ENCODE measurements around the gene EPB41.

DNA sequence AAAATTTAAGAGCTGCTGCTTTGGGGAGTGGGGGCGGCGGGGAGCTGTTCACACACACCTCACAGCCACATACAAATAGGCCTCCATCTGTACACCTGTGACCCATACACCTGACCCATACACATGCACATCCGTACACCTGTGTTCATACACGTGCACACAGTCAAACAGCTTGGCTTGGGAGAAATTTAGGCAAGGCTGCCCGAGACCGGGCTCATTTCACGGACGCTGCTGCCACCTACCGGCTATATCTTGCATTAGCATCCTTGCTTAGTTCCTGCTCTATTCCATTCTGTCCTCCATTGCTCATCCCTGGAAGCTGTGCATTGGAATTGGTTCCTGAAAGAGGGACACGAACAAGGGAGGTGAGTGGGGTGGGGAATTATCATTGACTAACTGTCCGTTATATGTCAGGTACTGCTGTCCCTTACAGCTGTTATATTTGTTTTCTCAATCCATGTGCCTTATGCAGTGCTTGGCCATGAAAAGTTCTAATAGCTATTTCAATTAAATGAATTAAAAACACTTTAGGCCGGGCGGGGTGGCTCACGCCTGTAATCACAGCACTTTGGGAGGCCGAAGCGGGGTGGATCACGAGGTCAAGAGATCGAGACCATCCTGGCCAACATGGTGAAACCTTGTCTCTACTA is 37.1 kb upstream of the EPB41 start:
- TF ChIP-seq, protein P1, sequence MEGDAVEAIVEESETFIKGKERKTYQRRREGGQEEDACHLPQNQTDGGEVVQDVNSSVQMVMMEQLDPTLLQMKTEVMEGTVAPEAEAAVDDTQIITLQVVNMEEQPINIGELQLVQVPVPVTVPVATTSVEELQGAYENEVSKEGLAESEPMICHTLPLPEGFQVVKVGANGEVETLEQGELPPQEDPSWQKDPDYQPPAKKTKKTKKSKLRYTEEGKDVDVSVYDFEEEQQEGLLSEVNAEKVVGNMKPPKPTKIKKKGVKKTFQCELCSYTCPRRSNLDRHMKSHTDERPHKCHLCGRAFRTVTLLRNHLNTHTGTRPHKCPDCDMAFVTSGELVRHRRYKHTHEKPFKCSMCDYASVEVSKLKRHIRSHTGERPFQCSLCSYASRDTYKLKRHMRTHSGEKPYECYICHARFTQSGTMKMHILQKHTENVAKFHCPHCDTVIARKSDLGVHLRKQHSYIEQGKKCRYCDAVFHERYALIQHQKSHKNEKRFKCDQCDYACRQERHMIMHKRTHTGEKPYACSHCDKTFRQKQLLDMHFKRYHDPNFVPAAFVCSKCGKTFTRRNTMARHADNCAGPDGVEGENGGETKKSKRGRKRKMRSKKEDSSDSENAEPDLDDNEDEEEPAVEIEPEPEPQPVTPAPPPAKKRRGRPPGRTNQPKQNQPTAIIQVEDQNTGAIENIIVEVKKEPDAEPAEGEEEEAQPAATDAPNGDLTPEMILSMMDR (IDR thresholded peaks at IDR 0.05), result peak; percentile 80 to 91 (median 86)
- TF ChIP-seq POLR2A (IDR thresholded peaks at IDR 0.05) (no peak), POLR2AphosphoS5 (IDR thresholded peaks at IDR 0.05) (no peak)

Measured in sigmoid colon (tissue), 4 donors.